ENCODE data around the gene NDN.
A peak's percentile ranks its signal among the peaks of the same experiment; 100 is the strongest.

The NDN gene

DNA sequence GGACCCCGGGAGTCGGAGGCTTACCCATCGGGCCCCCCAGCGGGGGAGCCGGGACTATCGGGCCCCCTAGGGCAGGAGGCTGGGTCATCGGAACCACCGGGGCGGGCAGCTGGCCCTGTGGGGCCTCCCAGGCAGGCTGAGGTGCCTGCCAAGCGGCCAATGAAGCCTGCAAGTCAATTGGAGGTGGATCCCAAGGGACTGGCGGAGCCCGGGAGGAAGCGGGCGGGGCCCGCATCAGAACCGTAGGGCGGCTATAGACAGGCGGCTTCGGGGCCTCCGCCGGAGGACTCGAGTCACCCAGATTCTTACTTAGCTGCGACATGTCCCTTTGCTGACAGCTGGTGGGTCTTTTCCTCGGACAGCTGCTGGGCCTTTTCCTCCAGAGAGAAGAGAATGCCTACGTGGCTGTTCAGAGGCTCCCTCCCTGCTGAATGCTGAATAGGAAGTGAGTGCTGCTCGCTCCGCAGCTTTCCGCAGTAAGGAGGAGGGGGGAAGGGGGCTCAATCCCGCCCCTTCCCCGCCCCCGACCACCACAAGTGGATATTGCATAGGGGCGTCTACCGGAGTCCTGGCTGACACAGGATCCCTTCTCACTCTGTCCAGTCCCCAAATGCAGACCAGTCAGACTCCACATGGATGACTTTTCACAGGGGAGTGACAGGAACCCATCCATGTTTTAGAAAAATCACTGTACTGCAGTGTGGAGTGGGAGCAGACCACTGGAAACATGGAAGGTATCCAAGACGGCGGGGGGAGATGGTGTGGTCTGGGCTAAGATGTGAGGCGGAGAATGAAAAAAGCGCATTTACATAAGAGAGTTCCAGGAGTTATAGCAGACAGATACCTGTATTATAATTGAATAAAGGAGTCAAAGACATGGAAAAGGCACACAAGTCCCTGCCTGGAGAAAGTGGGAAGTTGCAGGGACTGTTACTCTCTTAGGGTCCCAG, 39.4 kb downstream of the NDN start, which contains the start of gene MAGEL2:
Gene MAGEL2, minus strand, starts transcription at position 447 of the 950 bp plus-strand sequence. Its CDS starts 125 bp downstream, at position 322.
- TF ChIP-seq, protein P1, sequence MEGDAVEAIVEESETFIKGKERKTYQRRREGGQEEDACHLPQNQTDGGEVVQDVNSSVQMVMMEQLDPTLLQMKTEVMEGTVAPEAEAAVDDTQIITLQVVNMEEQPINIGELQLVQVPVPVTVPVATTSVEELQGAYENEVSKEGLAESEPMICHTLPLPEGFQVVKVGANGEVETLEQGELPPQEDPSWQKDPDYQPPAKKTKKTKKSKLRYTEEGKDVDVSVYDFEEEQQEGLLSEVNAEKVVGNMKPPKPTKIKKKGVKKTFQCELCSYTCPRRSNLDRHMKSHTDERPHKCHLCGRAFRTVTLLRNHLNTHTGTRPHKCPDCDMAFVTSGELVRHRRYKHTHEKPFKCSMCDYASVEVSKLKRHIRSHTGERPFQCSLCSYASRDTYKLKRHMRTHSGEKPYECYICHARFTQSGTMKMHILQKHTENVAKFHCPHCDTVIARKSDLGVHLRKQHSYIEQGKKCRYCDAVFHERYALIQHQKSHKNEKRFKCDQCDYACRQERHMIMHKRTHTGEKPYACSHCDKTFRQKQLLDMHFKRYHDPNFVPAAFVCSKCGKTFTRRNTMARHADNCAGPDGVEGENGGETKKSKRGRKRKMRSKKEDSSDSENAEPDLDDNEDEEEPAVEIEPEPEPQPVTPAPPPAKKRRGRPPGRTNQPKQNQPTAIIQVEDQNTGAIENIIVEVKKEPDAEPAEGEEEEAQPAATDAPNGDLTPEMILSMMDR (IDR thresholded peaks at IDR 0.05; ENCODE audit: poor library complexity, severe bottlenecking): no peak
- ATAC-seq (ENCODE audit: low read depth): peak; percentile 17; the same call in 1 of the 3 replicates
- no peak within 1 kb of the TSS for H3K4me3 ChIP-seq (ENCODE audit: severe bottlenecking)
- H3K4me1 ChIP-seq (ENCODE audit: insufficient read depth, poor library complexity, severe bottlenecking): no peaks in the 10 kb centered on the region
- no peaks in the 10 kb centered on the region for H3K36me3 ChIP-seq (ENCODE audit: low read depth)
- H3K27me3 ChIP-seq (ENCODE audit: insufficient read depth, poor library complexity, severe bottlenecking): peaks cover 36% of the 10 kb centered on the region
- no peaks in the 10 kb centered on the region for H3K9me3 ChIP-seq (ENCODE audit: severe bottlenecking)
- no peak within 1 kb of the TSS for H3K27ac ChIP-seq (ENCODE audit: poor library complexity, severe bottlenecking)
- no peak for DNase-seq (ENCODE audit: low spot score)

DNA sequence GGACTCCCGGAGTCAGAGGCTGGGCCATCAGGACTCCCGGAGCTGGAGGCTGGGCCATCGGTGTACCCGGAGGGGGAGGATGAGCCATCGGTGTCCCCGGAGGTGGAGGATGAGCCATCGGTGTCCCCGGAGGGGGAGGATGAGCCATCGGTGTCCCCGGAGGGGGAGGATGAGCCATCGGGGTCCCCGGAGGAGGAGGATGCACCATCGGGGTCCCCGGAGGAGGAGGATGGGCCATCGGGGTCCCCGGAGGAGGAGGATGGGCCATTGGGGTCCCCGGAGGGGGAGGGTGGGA, 40.2 kb downstream of the NDN start:
- TF ChIP-seq, protein P1 (IDR thresholded peaks at IDR 0.05; ENCODE audit: poor library complexity, severe bottlenecking): no peak
- no peaks in the 10 kb centered on the region for H3K9me3 ChIP-seq (ENCODE audit: severe bottlenecking)
- ATAC-seq (ENCODE audit: low read depth) (no peak), DNase-seq (ENCODE audit: low spot score) (no peak)
- peaks cover 36% of the 10 kb centered on the region for H3K27me3 ChIP-seq (ENCODE audit: insufficient read depth, poor library complexity, severe bottlenecking)
- no peaks in the 10 kb centered on the region for H3K4me1 ChIP-seq (ENCODE audit: insufficient read depth, poor library complexity, severe bottlenecking)
- no peaks in the 10 kb centered on the region for H3K36me3 ChIP-seq (ENCODE audit: low read depth)
- no peak overlapping the region for H3K27ac ChIP-seq (ENCODE audit: poor library complexity, severe bottlenecking)
- no peak overlapping the region for H3K4me3 ChIP-seq (ENCODE audit: severe bottlenecking)

DNA sequence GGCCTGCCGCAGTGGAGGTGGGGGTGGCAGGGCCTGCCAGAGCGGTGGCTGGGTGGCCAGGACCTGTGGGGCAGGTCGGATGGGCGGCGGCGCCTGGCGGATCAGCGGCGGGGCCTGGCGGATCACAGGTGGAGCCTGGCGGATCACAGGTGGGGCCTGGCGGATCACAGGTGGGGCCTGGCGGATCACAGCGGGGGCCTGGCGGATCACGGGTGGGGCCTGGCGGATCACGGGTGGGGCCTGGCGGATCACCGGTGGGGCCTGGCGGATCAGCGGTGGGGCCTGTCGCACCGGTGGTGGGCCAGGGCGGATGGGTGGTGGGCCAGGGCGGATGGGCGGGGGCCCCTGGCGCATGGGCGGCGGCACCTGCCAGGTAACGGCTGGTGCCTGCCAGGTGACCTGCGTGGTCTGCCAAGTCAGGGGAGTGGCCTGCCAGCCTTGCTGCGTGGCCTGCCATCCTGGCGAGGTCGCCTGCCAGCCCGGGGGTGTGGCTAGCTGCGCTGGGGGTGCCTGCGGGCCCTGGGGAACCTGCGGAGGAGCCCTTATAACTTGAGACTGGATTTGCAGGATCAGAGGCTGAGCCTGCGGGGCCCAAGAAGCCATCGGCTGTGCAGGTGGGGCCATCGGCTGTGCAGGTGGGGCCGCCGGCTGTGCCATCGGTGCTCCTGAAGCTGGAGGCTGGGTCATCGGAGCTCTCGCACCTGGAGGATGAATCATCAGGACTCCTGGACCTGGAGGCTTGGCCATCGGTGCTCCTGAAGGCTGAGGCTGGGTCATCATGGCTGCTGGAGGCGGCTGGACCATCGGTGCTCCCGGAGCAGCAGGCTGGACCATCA, 40.7 kb downstream of the NDN start:
- Histone ChIP-seq H3K4me1 (ENCODE audit: insufficient read depth, poor library complexity, severe bottlenecking) (no peaks in the 10 kb centered on the region), H3K27me3 (ENCODE audit: insufficient read depth, poor library complexity, severe bottlenecking) (peaks cover 32% of the 10 kb centered on the region), H3K9me3 (ENCODE audit: severe bottlenecking) (no peaks in the 10 kb centered on the region), H3K4me3 (ENCODE audit: severe bottlenecking) (no peak overlapping the region), H3K27ac (ENCODE audit: poor library complexity, severe bottlenecking) (no peak overlapping the region), H3K36me3 (ENCODE audit: low read depth) (no peaks in the 10 kb centered on the region)
- ATAC-seq (ENCODE audit: low read depth) (no peak), DNase-seq (ENCODE audit: low spot score) (no peak)
- TF ChIP-seq, protein P1 (IDR thresholded peaks at IDR 0.05; ENCODE audit: poor library complexity, severe bottlenecking): no peak

DNA sequence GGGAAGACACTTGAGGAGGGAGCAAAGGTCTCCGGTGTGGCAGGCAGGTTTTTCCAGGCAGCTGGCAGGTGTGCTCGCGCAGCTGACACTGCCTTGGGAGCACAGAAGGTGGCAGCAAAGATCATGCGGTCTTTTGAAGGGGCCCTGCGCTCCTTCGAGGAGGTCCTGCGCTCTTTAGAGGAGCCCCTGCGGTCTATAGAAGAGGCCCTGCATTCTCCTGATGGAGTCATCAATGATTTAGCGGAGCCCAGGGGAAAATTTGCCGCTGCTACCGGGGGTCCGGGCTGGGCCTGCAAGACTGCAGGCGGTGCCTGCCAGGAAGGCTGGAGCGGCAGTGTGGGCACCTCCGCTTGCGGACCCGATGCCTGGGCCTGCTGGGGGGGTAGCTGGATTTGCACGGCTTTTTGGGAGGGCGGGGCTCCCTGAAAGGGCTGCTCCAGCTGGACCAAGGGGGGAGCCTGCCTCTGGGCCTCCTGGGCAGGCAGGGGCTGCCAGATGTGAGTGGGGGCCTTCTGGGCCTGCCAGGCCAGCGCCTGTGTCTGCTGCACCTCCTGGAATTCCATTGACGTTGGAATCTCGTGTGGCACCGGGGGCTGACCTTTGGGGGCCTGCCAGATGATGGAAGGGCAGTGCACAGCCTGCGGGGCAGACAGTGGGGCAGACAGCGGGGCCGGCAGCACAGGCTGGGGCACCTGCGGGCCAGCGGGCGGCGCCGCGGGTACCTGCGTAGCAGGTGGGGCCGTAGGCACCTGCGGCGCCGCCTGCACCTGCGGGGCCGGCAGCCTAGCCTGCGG, 41.5 kb downstream of the NDN start:
- TF ChIP-seq, protein P1 (IDR thresholded peaks at IDR 0.05; ENCODE audit: poor library complexity, severe bottlenecking): peak; percentile 21
- Histone ChIP-seq H3K4me3 (ENCODE audit: severe bottlenecking) (no peak overlapping the region), H3K27me3 (ENCODE audit: insufficient read depth, poor library complexity, severe bottlenecking) (peaks cover 30% of the 10 kb centered on the region), H3K27ac (ENCODE audit: poor library complexity, severe bottlenecking) (no peak overlapping the region), H3K36me3 (ENCODE audit: low read depth) (no peaks in the 10 kb centered on the region), H3K4me1 (ENCODE audit: insufficient read depth, poor library complexity, severe bottlenecking) (no peaks in the 10 kb centered on the region), H3K9me3 (ENCODE audit: severe bottlenecking) (no peaks in the 10 kb centered on the region)
- ATAC-seq (ENCODE audit: low read depth) (no peak), DNase-seq (ENCODE audit: low spot score) (no peak)
